Smooth muscle cell of the coronary artery (primary cell): Measurements from ENCODE around the gene IQCN. TPM values are rescaled to one million over a fixed set of nuclear protein-coding genes. Genes with fewer than 3 reads are reported as not detected.

ENCODE experiments used
- total RNA-seq: library from RNA; depleted of rRNA; stranded (reverse); fragments of >200 nt; gene quantifications from 2 replicates; pipeline ENCODE4 v1.2.3, GENCODE V29; 2014; ENCODE audit warnings: low replicate concordance

The IQCN gene
- 0.23 and 1.3 TPM in 2 replicates for total RNA-seq

GRCh38 chr19:18274219-18274780 is at the start of gene IQCN:
Gene IQCN (minus strand): TSS chr19:18274452. CDS start chr19:18269478, 4,974 bp downstream.

GRCh38 chr19:18322759-18323460 is 48.7 kb upstream of the IQCN start, which contains the start of gene LSM4:
Gene LSM4 (minus strand): TSS chr19:18323076. CDS start chr19:18323020, 56 bp downstream.

GRCh38 chr19:18281082-18282020 is 7.1 kb upstream of the IQCN start, which contains the start of gene JUND:
Gene JUND (minus strand): TSS chr19:18281622. CDS start chr19:18281484, 138 bp downstream.

GRCh38 chr19:18225702-18226468 is 48.4 kb downstream of the IQCN start, which contains the start of gene PDE4C:
Gene PDE4C (minus strand): TSS chr19:18226438. CDS start chr19:18226415, 23 bp downstream.

Other genes with a start within 250 kb of the IQCN start
- 0.35 TPM in 1 of 2 replicates, not detected in the other for gene IL12RB1, start 187.5 kb downstream of the IQCN start, total RNA-seq
- 1.7 and 3.2 TPM in 2 replicates for gene MAST3, start 176.7 kb downstream of the IQCN start, total RNA-seq
- 6.9 and 8.5 TPM in 2 replicates for gene PIK3R2, start 121.3 kb downstream of the IQCN start, total RNA-seq
- gene IFI30, start 100.6 kb downstream of the IQCN start, total RNA-seq = 6.1 and 16.7 TPM in 2 replicates
- gene MPV17L2, start 81.2 kb downstream of the IQCN start, total RNA-seq = 3.3 and 11.6 TPM in 2 replicates
- 1.4 and 3.4 TPM in 2 replicates for gene RAB3A, start 70.4 kb downstream of the IQCN start, total RNA-seq
- gene PDE4C, start 48.0 kb downstream of the IQCN start, total RNA-seq = 1.6 and 2.1 TPM in 2 replicates
- 28.0 and 106 TPM in 2 replicates for gene JUND, start 7.2 kb upstream of the IQCN start, total RNA-seq
- gene LSM4, start 48.6 kb upstream of the IQCN start, total RNA-seq = 37.7 and 155 TPM in 2 replicates
- gene PGPEP1, start 66.1 kb upstream of the IQCN start, total RNA-seq = 37.3 and 90.9 TPM in 2 replicates
- 17.9 and 53.0 TPM in 2 replicates for gene GDF15, start 111.7 kb upstream of the IQCN start, total RNA-seq
- gene LRRC25, start 123.2 kb upstream of the IQCN start, total RNA-seq = under 0.01 TPM in 1 of 2 replicates, not detected in the other
- gene SSBP4, start 144.9 kb upstream of the IQCN start, total RNA-seq = 36.4 and 41.5 TPM in 2 replicates
- gene ISYNA1, start 163.7 kb upstream of the IQCN start, total RNA-seq = 5.6 and 36.9 TPM in 2 replicates
- gene ELL, start 247.6 kb upstream of the IQCN start, total RNA-seq = 11.6 and 18.1 TPM in 2 replicates